ENCODE data around the gene KRR1. TPM values are rescaled to one million over a fixed set of nuclear protein-coding genes. Genes with fewer than 3 reads are reported as not detected.
"Not testable (repeated sequence)": the region's sequence is repeated elsewhere in the genome, so short reads cannot be mapped to it uniquely, and the experiment has no call there.

KRR1 gene
- total RNA-seq, 1 experiment from 2014 or later, result 114 TPM

GRCh38 chr12:75526655-75527511, 15.5 kb upstream of the KRR1 start:
- H3K9me3 Mint-ChIP-seq (ENCODE audit: low read depth, unreplicated experiment), result peaks cover 5% of the 10 kb centered on the region
- H3K27ac Mint-ChIP-seq (ENCODE audit: unreplicated experiment), result peak overlapping the region; percentile 40
- intact Hi-C loops (cut with micrococcal nuclease; ENCODE audit: unreplicated experiment), result loop anchor here (1.0 to 10.0 kb wide), 5 partner anchors 110 to 928 kb away; no protein-coding TSS in a partner anchor
- CTCF ChIA-PET, result interaction anchor here (0.6 to 1.2 kb wide), 4 partner anchors 104 to 820 kb away, joined by 3 to 9 read pairs (median 4); no protein-coding TSS in a partner anchor
- H3K4me1 Mint-ChIP-seq (ENCODE audit: low read depth, unreplicated experiment), result peaks cover 17% of the 10 kb centered on the region
- no peaks in the 10 kb centered on the region for H3K36me3 Mint-ChIP-seq (ENCODE audit: insufficient read depth, unreplicated experiment)
- TF ChIP-seq CTCF (IDR thresholded peaks at IDR 0.05; ENCODE audit: unreplicated experiment), result peak; percentile 55
- H3K4me3 Mint-ChIP-seq (ENCODE audit: low read depth, unreplicated experiment), result no peak overlapping the region
- BruUV-seq (replicated peaks), result no TSS peak
- H3K27me3 Mint-ChIP-seq (ENCODE audit: unreplicated experiment), result no peaks in the 10 kb centered on the region
- peak; percentile 19 for DNase-seq

DNA sequence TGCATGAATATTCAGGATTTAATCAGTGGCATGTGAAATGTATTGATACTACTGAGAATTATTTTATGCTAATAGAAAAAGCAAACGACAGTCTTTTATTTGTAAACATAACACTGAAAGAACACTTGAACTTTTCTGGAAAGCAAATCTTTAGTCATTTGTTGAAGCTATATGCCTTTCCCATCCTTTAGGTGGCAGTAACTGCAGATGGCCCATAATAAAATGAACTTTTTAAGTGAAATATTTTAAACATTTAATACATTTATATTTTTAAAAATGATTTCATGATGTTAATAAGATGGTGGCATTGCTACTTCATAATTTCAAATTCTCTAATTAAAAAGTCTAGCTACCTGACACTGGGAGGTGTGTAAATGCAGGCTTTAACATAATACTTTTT, 13.9 kb upstream of the KRR1 start:
- no peak for TF ChIP-seq CTCF (IDR thresholded peaks at IDR 0.05; ENCODE audit: unreplicated experiment)
- DNase-seq, result no peak
- H3K4me3 Mint-ChIP-seq (ENCODE audit: low read depth, unreplicated experiment), result no peak overlapping the region
- intact Hi-C loops (cut with micrococcal nuclease; ENCODE audit: unreplicated experiment), result loop anchor here (1.0 to 10.0 kb wide), 5 partner anchors 112 to 930 kb away; no protein-coding TSS in a partner anchor
- no peak overlapping the region for H3K27ac Mint-ChIP-seq (ENCODE audit: unreplicated experiment)
- CTCF ChIA-PET, result interaction anchor here (0.5 to 0.8 kb wide), 3 partner anchors 177 to 506 kb away, joined by 3 to 5 read pairs (median 5); partner anchors contain the start of gene PHLDA1
- H3K27me3 Mint-ChIP-seq (ENCODE audit: unreplicated experiment), result no peaks in the 10 kb centered on the region
- H3K9me3 Mint-ChIP-seq (ENCODE audit: low read depth, unreplicated experiment), result peaks cover 5% of the 10 kb centered on the region
- BruUV-seq (replicated peaks), result no TSS peak
- H3K36me3 Mint-ChIP-seq (ENCODE audit: insufficient read depth, unreplicated experiment), result no peaks in the 10 kb centered on the region
- peaks cover 17% of the 10 kb centered on the region for H3K4me1 Mint-ChIP-seq (ENCODE audit: low read depth, unreplicated experiment)

DNA sequence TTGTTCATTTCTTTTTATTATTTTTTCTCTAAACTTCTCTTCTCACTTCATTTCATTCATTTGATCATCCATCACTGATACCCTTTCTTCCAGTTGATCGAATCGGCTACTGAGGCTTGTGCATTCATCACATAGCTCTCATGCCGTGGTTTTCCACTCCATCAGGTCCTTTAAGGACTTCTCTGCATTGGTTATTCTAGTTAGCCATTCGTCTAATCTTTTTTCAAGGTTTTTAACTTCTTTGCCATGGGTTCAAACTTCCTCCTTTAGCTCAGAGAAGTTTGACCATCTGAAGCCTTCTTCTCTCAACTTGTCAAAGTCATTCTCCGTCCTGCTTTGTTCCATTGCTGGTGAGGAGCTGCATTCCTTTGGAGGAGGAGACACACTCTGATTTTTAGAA, 10.7 kb upstream of the KRR1 start:
- H3K4me1 Mint-ChIP-seq (ENCODE audit: low read depth, unreplicated experiment), result peaks cover 15% of the 10 kb centered on the region
- BruUV-seq (replicated peaks); DNase-seq; H3K4me3 Mint-ChIP-seq (ENCODE audit: low read depth, unreplicated experiment); H3K27ac Mint-ChIP-seq (ENCODE audit: unreplicated experiment); H3K9me3 Mint-ChIP-seq (ENCODE audit: low read depth, unreplicated experiment); CTCF ChIA-PET; H3K27me3 Mint-ChIP-seq (ENCODE audit: unreplicated experiment); H3K36me3 Mint-ChIP-seq (ENCODE audit: insufficient read depth, unreplicated experiment): not testable (repeated sequence)
- intact Hi-C loops (cut with micrococcal nuclease; ENCODE audit: unreplicated experiment), result loop anchor here (10.0 kb wide), 2 partner anchors 433 to 933 kb away; no protein-coding TSS in a partner anchor

GRCh38 chr12:75521224-75521623, 9.8 kb upstream of the KRR1 start:
- H3K27ac Mint-ChIP-seq (ENCODE audit: unreplicated experiment); H3K4me3 Mint-ChIP-seq (ENCODE audit: low read depth, unreplicated experiment); H3K4me1 Mint-ChIP-seq (ENCODE audit: low read depth, unreplicated experiment); CTCF ChIA-PET; H3K36me3 Mint-ChIP-seq (ENCODE audit: insufficient read depth, unreplicated experiment); H3K9me3 Mint-ChIP-seq (ENCODE audit: low read depth, unreplicated experiment); DNase-seq; BruUV-seq (replicated peaks); H3K27me3 Mint-ChIP-seq (ENCODE audit: unreplicated experiment): not testable (repeated sequence)
- intact Hi-C loops (cut with micrococcal nuclease; ENCODE audit: unreplicated experiment), result loop anchor here (10.0 kb wide), 2 partner anchors 434 to 934 kb away; no protein-coding TSS in a partner anchor

DNA sequence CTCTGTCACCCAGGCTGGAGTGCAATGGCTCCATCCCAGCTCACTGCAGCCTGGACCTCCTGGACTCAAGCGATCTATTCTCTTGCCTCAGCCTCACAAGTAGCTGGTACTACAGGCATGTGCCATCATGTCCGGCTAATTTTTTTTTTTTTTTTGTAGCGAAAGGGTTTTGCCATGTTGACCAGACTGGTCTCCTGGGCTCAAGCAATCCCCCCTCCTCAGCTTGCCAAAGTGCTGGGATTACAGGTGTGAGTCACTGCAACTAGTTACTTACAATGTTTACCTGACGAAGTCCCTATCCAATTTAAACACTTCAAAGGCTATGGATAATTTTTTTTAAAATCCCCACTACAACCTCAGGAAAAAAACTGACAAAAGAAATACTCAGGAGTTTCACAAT, 1.8 kb downstream of the KRR1 start:
- H3K36me3 Mint-ChIP-seq (ENCODE audit: insufficient read depth, unreplicated experiment), result peaks cover 34% of the 10 kb centered on the region
- H3K4me3 Mint-ChIP-seq (ENCODE audit: low read depth, unreplicated experiment), result peak overlapping the region; percentile 94
- no peak overlapping the region for H3K27ac Mint-ChIP-seq (ENCODE audit: unreplicated experiment)
- no peak for DNase-seq
- H3K4me1 Mint-ChIP-seq (ENCODE audit: low read depth, unreplicated experiment), result peaks cover 10% of the 10 kb centered on the region
- intact Hi-C loops (cut with micrococcal nuclease; ENCODE audit: unreplicated experiment), result no loop called here
- CTCF ChIA-PET, result interaction anchor here (0.7 kb wide), 2 partner anchors 47 to 1297 kb away, joined by 5 to 6 read pairs; no protein-coding TSS in a partner anchor
- TF ChIP-seq CTCF (IDR thresholded peaks at IDR 0.05; ENCODE audit: unreplicated experiment), result no peak
- no peaks in the 10 kb centered on the region for H3K27me3 Mint-ChIP-seq (ENCODE audit: unreplicated experiment)
- no TSS peak for BruUV-seq (replicated peaks)
- H3K9me3 Mint-ChIP-seq (ENCODE audit: low read depth, unreplicated experiment), result no peaks in the 10 kb centered on the region
